ENCODE data around the gene INTS13. TPM values are rescaled to one million over a fixed set of nuclear protein-coding genes. Genes with fewer than 3 reads are reported as not detected.
A peak's percentile ranks its signal among the peaks of the same experiment; 100 is the strongest.

Gene INTS13
- total RNA-seq, 1 experiment from 2014 or later, result 54.0 TPM

- TF ChIP-seq E2F5 (CRISPR knock-in tag; IDR thresholded peaks at IDR 0.05), result no peak
- no peak for TF ChIP-seq ATF1 (CRISPR knock-in tag; IDR thresholded peaks at IDR 0.05)
- TF ChIP-seq ESRRA (CRISPR knock-in tag; IDR thresholded peaks at IDR 0.05; ENCODE audit: borderline replicate concordance), result no peak
- TF ChIP-seq ZBTB43 (CRISPR knock-in tag; IDR thresholded peaks at IDR 0.05), result no peak
- TF ChIP-seq ERG (CRISPR knock-in tag; IDR thresholded peaks at IDR 0.05), result no peak
- no peak for TF ChIP-seq ZSCAN18 (CRISPR knock-in tag; IDR thresholded peaks at IDR 0.05)
- no peak for TF ChIP-seq USF1 (CRISPR knock-in tag; IDR thresholded peaks at IDR 0.05)
These were observed 42.0 kb upstream of the INTS13 start (continued) for GRCh38 chr12:26979733-26980132.

GRCh38 chr12:26978801-26979200 lies 41.0 kb upstream of the INTS13 start:
- Mint-ChIP-seq H3K27me3 (ENCODE audit: low read depth) (no peaks in the 10 kb centered on the region), H3K4me1 (no peaks in the 10 kb centered on the region), H3K9me3 (no peaks in the 10 kb centered on the region), H3K36me3 (peaks cover 52% of the 10 kb centered on the region), H3K27ac (no peak overlapping the region), H3K4me3 (no peak overlapping the region)
- ChIA-PET POLR2A (no interaction called here), CTCF (interaction anchor here (1.1 kb wide), 1 partner anchor 35 kb away, joined by 3 read pairs; the partner anchor contains the start of gene TM7SF3)
- DNase-seq (ENCODE audit: low spot score) (no peak), ATAC-seq (no peak)
- TF ChIP-seq ATF1 (CRISPR knock-in tag; IDR thresholded peaks at IDR 0.05), result no peak
- no peak for TF ChIP-seq FOXP1 (CRISPR knock-in tag; IDR thresholded peaks at IDR 0.05; ENCODE audit: borderline replicate concordance)
- no peak for TF ChIP-seq MLX (CRISPR knock-in tag; IDR thresholded peaks at IDR 0.05)
- TF ChIP-seq ZNF423 (CRISPR knock-in tag; IDR thresholded peaks at IDR 0.05), result no peak
- no peak for TF ChIP-seq NFATC4 (CRISPR knock-in tag; IDR thresholded peaks at IDR 0.05)
- no peak for TF ChIP-seq EMX1 (CRISPR knock-in tag; IDR thresholded peaks at IDR 0.05)

GRCh38 chr12:26976687-26977086 lies 38.9 kb upstream of the INTS13 start:
- Mint-ChIP-seq H3K27ac (peak overlapping the region; percentile 46), H3K36me3 (peaks cover 46% of the 10 kb centered on the region), H3K4me3 (no peak overlapping the region), H3K4me1 (no peaks in the 10 kb centered on the region), H3K27me3 (ENCODE audit: low read depth) (no peaks in the 10 kb centered on the region), H3K9me3 (no peaks in the 10 kb centered on the region)
- ATAC-seq (no peak), DNase-seq (ENCODE audit: low spot score) (no peak)
- POLR2A ChIA-PET, result no interaction called here
- CTCF ChIA-PET, result no interaction called here
- TF ChIP-seq ETV6 (CRISPR knock-in tag; IDR thresholded peaks at IDR 0.05) (no peak), IRF2 (CRISPR knock-in tag; IDR thresholded peaks at IDR 0.05; ENCODE audit: borderline replicate concordance, low read depth) (no peak), FOXP1 (CRISPR knock-in tag; IDR thresholded peaks at IDR 0.05; ENCODE audit: borderline replicate concordance) (no peak), JAZF1 (CRISPR knock-in tag; IDR thresholded peaks at IDR 0.05) (no peak), NFATC4 (CRISPR knock-in tag; IDR thresholded peaks at IDR 0.05) (no peak), CTCF (IDR thresholded peaks at IDR 0.05) (no peak), MXD4 (CRISPR knock-in tag; IDR thresholded peaks at IDR 0.05; ENCODE audit: borderline replicate concordance) (no peak), MLX (CRISPR knock-in tag; IDR thresholded peaks at IDR 0.05) (no peak), E2F1 (CRISPR knock-in tag; IDR thresholded peaks at IDR 0.05) (no peak), KAT7 (CRISPR knock-in tag; IDR thresholded peaks at IDR 0.05; ENCODE audit: borderline replicate concordance) (no peak), CBFB (CRISPR knock-in tag; IDR thresholded peaks at IDR 0.05; ENCODE audit: low read depth) (no peak), NR3C1 (CRISPR knock-in tag; conservative IDR thresholded peaks at IDR 0.05; ENCODE audit: low read depth) (no peak), ATF1 (CRISPR knock-in tag; IDR thresholded peaks at IDR 0.05) (no peak), GTF2I (CRISPR knock-in tag; conservative IDR thresholded peaks at IDR 0.05) (no peak), ZNF671 (CRISPR knock-in tag; IDR thresholded peaks at IDR 0.05) (no peak)

Data from WTC11 (cell line).